Frontal cortex (tissue), 4 donors: ENCODE results near the gene NKX2-4. TPM values are rescaled to one million over a fixed set of nuclear protein-coding genes. Genes with fewer than 3 reads are reported as not detected.
"Not testable (repeated sequence)": the region's sequence is repeated elsewhere in the genome, so short reads cannot be mapped to it uniquely, and the experiment has no call there.

ENCODE experiments used
- DNase-seq, 2 donors: peaks; one replicate each; pipeline ENCODE4 v3.0.0; 2012; ENCODE audit warnings: low spot score in 2 of 2
- FAIRE-seq: peaks from 2 replicates; lab custom pipeline; 2012; peaks lifted over from hg19 to GRCh38; lab: Jason Lieb, UNC
- total RNA-seq: library from RNA; depleted of rRNA; stranded (reverse); fragments of >200 nt; gene quantifications from one replicate; pipeline ENCODE4 v1.2.3, GENCODE V29; 2014
- donor health status: control.
- donor health status: control.
- donor health status: control.

Gene NKX2-4
- total RNA-seq = not detected

GRCh38 chr20:21397341-21398108 lies at the start of gene NKX2-4:
NKX2-4 (minus strand) TSS chr20:21397526; CDS start chr20:21397399, 127 bp downstream.
- DNase-seq (no peak), FAIRE-seq (no peak)

GRCh38 chr20:21437816-21438215 lies 40.5 kb upstream of the NKX2-4 start:
- DNase-seq = no peak
- no peak for FAIRE-seq

GRCh38 chr20:21437248-21437647 lies 39.9 kb upstream of the NKX2-4 start:
- no peak for DNase-seq
- no peak for FAIRE-seq

GRCh38 chr20:21436205-21436604 lies 38.9 kb upstream of the NKX2-4 start:
- no peak for DNase-seq

GRCh38 chr20:21435576-21435975 lies 38.2 kb upstream of the NKX2-4 start:
- no peak for FAIRE-seq
- DNase-seq = no peak

More at GRCh38 chr20:21436205-21436604, 38.9 kb upstream of the NKX2-4 start:
- FAIRE-seq = no peak

DNA sequence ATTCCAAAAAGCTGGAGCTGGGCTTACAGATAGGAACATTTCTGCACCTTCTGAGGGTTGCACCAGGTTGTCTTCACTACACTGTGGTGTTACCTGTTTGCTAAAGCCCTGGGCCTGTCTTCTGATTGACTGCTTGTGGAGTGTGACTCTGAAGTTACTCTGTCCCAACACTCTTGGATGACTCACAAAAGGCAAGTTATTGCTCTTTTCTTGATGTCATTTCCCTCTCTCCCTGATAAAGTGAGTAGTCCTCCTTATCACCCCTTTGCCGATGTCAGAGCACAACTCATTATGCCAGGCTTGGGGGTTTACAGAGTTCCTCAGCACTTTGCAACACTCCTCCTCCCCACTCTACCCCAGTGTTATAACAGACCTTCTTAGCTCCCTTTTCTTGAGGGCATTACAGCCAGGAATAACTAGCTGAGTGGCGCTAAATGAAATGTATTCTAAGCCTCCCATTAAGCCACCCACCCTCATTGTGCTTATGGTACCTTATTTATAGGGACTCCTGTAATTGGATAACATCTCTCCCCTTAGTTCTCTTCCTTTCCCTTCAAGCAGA lies 36.1 kb upstream of the NKX2-4 start:
- no peak for FAIRE-seq
- DNase-seq = no peak

DNA sequence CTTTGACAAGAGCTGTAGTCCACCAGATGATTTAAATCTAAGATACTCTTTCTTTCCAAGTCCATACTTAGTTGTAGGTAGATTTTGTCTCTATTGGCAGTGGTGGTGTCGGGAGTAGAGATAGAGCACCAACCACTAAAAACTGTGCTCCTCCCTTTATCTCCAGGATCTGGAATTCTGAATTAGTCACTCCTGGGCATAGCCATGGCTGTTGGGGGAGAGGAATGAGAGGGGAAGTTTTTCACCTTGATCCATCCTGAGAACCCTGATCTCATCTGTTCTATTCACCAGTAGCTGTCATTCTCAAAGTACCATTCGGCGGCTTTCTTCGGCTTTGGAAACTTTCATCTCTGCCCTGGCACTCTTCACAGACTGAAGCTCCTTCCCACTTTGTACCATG lies 35.6 kb upstream of the NKX2-4 start:
- no peak for DNase-seq
- no peak for FAIRE-seq

- FAIRE-seq (no peak), DNase-seq (no peak)
These were observed 32.7 kb upstream of the NKX2-4 start for GRCh38 chr20:21430020-21430419.

- no peak for DNase-seq
- FAIRE-seq = no peak
These were observed 27.5 kb upstream of the NKX2-4 start for GRCh38 chr20:21424846-21425245.

GRCh38 chr20:21423712-21424111 lies 26.4 kb upstream of the NKX2-4 start:
- DNase-seq, FAIRE-seq: not testable (repeated sequence)

- DNase-seq = no peak
- FAIRE-seq = no peak
These were observed 24.4 kb upstream of the NKX2-4 start for GRCh38 chr20:21421601-21422236.

GRCh38 chr20:21419147-21419546 lies 21.8 kb upstream of the NKX2-4 start:
- not testable (repeated sequence) for DNase-seq, FAIRE-seq

DNA sequence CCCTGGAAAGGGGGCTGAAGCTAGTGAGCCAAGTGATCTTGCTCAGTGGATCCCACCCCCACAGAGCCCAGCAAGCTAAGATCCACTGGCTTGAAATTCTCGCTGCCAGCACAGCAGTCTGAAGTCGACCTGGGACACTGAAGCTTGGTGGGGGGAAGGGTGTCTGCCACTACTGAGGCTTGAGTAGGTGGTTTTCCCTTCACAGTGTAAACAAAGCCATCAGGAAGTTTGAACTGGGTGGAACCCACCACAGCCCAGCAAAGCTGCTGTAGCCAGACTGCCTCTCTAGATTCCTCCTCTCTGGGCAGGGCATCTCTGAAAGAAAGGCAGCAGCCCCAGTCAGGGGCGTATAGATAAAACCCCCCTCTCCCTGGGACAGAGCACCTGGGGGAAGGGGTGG lies 16.7 kb upstream of the NKX2-4 start:
- FAIRE-seq, DNase-seq: not testable (repeated sequence)

DNA sequence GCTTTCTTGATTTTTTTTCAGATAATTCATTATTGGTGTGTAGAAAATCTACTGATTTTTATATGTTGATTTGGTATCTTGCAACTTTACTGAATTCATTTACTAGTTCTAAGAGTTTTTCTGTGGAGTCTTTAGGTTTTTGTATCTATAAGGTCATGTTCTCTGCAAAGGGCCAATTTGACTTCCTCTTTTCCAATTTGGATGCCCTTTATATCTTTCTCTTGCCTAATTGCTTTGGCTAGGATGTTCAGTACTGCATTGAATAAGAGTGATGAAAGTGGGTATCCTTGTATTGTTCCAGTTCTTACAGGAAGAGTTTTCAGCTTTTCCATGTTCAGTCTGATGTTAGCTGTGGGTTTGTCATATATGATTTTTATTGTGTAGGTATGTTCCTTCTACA lies 14.4 kb upstream of the NKX2-4 start:
- DNase-seq = no peak
- FAIRE-seq = no peak

GRCh38 chr20:21399005-21399475 lies 1.7 kb upstream of the NKX2-4 start:
- FAIRE-seq (no peak), DNase-seq (no peak)

- no peak for FAIRE-seq
- DNase-seq = no peak
These were observed 1.0 kb upstream of the NKX2-4 start for GRCh38 chr20:21398109-21399004.

- DNase-seq (no peak), FAIRE-seq (no peak)
These were observed 556 bp downstream of the NKX2-4 start for GRCh38 chr20:21396599-21397340.

- no peak for FAIRE-seq
- no peak for DNase-seq
These were observed 1.4 kb downstream of the NKX2-4 start for GRCh38 chr20:21395666-21396598.
